NCI-H1694 (cell line): ENCODE results near the gene TMEM91.

Experiments used
- DNase-seq: peaks from one replicate; lab custom pipeline; 2025; lab: John Stamatoyannopoulos, UW

The TMEM91 gene

GRCh38 chr19:41411968-41412265 is 35.6 kb downstream of the TMEM91 start:
- DNase-seq: no peak

GRCh38 chr19:41412953-41413352 is 36.6 kb downstream of the TMEM91 start:
- no peak for DNase-seq

- DNase-seq: no peak
These were observed 37.6 kb downstream of the TMEM91 start for GRCh38 chr19:41413947-41414346.

GRCh38 chr19:41414461-41414860 is 38.1 kb downstream of the TMEM91 start:
- DNase-seq: no peak

GRCh38 chr19:41415154-41415571 is 38.8 kb downstream of the TMEM91 start:
- no peak for DNase-seq

GRCh38 chr19:41416194-41416674 is 39.9 kb downstream of the TMEM91 start:
- DNase-seq: no peak

- DNase-seq: no peak
These were observed 44.0 kb downstream of the TMEM91 start for GRCh38 chr19:41420101-41420880.

- DNase-seq: no peak
These were observed 45.0 kb downstream of the TMEM91 start for GRCh38 chr19:41421314-41421713.

GRCh38 chr19:41421973-41422372 is 45.6 kb downstream of the TMEM91 start:
- DNase-seq: no peak

- no peak for DNase-seq
These were observed 46.1 kb downstream of the TMEM91 start for GRCh38 chr19:41422456-41422855.

GRCh38 chr19:41422955-41423354 is 46.6 kb downstream of the TMEM91 start:
- DNase-seq: no peak

- no peak for DNase-seq
These were observed 48.2 kb downstream of the TMEM91 start for GRCh38 chr19:41424335-41425173.

- no peak for DNase-seq
These were observed 49.1 kb downstream of the TMEM91 start for GRCh38 chr19:41425174-41426115.

- DNase-seq: no peak
These were observed 49.9 kb downstream of the TMEM91 start for GRCh38 chr19:41426116-41426841.

GRCh38 chr19:41426952-41427646 is 50.8 kb downstream of the TMEM91 start, which contains the start of gene B3GNT8:
Gene B3GNT8 (minus strand): TSS chr19:41427374. CDS start chr19:41426778, 596 bp downstream.
- peak; percentile 66 for DNase-seq

GRCh38 chr19:41427647-41428480 is 51.5 kb downstream of the TMEM91 start:
- peak; percentile 39 for DNase-seq

GRCh38 chr19:41428481-41428859 is 52.1 kb downstream of the TMEM91 start:
- DNase-seq: no peak

- no peak for DNase-seq
These were observed 54.6 kb downstream of the TMEM91 start for GRCh38 chr19:41430922-41431321.
